Measurements from ENCODE around the gene SCARB2.

SCARB2 gene

DNA sequence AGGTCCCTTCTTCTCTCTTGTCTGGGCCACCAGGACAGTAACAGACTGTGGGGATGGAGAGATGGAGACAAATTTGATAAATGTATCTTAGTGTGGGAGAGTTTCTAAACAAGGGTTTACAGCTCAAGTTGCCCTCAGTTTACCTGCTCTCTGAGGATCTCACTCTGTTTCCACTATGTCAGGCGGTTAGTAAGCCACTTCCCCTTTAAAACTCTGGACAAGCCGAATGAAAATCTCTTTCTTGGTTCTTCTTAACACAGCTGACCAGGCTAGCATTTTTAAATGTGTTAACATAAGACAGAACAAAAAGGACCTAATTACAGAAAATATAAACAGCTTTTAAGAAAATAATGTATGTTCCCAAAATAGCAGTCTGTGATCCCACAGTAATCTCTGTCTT is 2.9 kb upstream of the SCARB2 start:
- TF ChIP-seq, protein P1, sequence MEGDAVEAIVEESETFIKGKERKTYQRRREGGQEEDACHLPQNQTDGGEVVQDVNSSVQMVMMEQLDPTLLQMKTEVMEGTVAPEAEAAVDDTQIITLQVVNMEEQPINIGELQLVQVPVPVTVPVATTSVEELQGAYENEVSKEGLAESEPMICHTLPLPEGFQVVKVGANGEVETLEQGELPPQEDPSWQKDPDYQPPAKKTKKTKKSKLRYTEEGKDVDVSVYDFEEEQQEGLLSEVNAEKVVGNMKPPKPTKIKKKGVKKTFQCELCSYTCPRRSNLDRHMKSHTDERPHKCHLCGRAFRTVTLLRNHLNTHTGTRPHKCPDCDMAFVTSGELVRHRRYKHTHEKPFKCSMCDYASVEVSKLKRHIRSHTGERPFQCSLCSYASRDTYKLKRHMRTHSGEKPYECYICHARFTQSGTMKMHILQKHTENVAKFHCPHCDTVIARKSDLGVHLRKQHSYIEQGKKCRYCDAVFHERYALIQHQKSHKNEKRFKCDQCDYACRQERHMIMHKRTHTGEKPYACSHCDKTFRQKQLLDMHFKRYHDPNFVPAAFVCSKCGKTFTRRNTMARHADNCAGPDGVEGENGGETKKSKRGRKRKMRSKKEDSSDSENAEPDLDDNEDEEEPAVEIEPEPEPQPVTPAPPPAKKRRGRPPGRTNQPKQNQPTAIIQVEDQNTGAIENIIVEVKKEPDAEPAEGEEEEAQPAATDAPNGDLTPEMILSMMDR (IDR thresholded peaks at IDR 0.05; ENCODE audit: insufficient read depth, low read depth, low read length, missing control alignments): no peak
- DNase-seq (ENCODE audit: low read depth): no peak

GRCh38 chr4:76215077-76215476 is 1.5 kb upstream of the SCARB2 start:
- peak; percentile 66 for DNase-seq (ENCODE audit: low read depth)
- TF ChIP-seq, protein P1 (IDR thresholded peaks at IDR 0.05; ENCODE audit: insufficient read depth, low read depth, low read length, missing control alignments): no peak
- H3K4me3 ChIP-seq (ENCODE audit: low read length): no peak overlapping the region

More for the DNA sequence above, 2.9 kb upstream of the SCARB2 start:
- no peak overlapping the region for H3K4me3 ChIP-seq (ENCODE audit: low read length)

GRCh38 chr4:76214177-76214675 is 602 bp upstream of the SCARB2 start:
- no peak for DNase-seq (ENCODE audit: low read depth)
- TF ChIP-seq, protein P1 (IDR thresholded peaks at IDR 0.05; ENCODE audit: insufficient read depth, low read depth, low read length, missing control alignments): no peak
- H3K4me3 ChIP-seq (ENCODE audit: low read length): peak overlapping the region; percentile 47

GRCh38 chr4:76212851-76213414 is 691 bp downstream of the SCARB2 start:
- TF ChIP-seq, protein P1 (IDR thresholded peaks at IDR 0.05; ENCODE audit: insufficient read depth, low read depth, low read length, missing control alignments): no peak
- H3K4me3 ChIP-seq (ENCODE audit: low read length): peak overlapping the region; percentile 79
- DNase-seq (ENCODE audit: low read depth): peak; percentile 38

GRCh38 chr4:76211769-76212708 is 1.6 kb downstream of the SCARB2 start:
- H3K4me3 ChIP-seq (ENCODE audit: low read length): peak overlapping the region; percentile 79
- DNase-seq (ENCODE audit: low read depth): no peak
- TF ChIP-seq, protein P1 (IDR thresholded peaks at IDR 0.05; ENCODE audit: insufficient read depth, low read depth, low read length, missing control alignments): no peak

- DNase-seq (ENCODE audit: low read depth): no peak
- H3K4me3 ChIP-seq (ENCODE audit: low read length): no peak overlapping the region
- TF ChIP-seq, protein P1 (IDR thresholded peaks at IDR 0.05; ENCODE audit: insufficient read depth, low read depth, low read length, missing control alignments): no peak
Observed at GRCh38 chr4:76210452-76210851, 3.2 kb downstream of the SCARB2 start.

Measured in epithelial cell of esophagus (primary cell).